Nephron progenitor cell (in vitro differentiated cells): ENCODE measurements around the gene ISG20L2.

Experiments used
- DNase-seq: peaks from one replicate; pipeline ENCODE4 v3.0.0; 2021
- H3K27ac Mint-ChIP-seq: 2 replicates; pipeline ENCODE4 v1.8.0; 2021; ENCODE audit warnings: mild to moderate bottlenecking, moderate library complexity, mixed read lengths
- H3K27me3 Mint-ChIP-seq: 2 replicates; pipeline ENCODE4 v1.8.0; 2021; ENCODE audit warnings: mild to moderate bottlenecking, low read depth, mixed read lengths; ENCODE audit not compliant: poor library complexity
- H3K36me3 Mint-ChIP-seq: 2 replicates; pipeline ENCODE4 v1.8.0; 2021; ENCODE audit warnings: low read depth, mixed read lengths
- H3K4me1 Mint-ChIP-seq: 2 replicates; pipeline ENCODE4 v1.8.0; 2021; ENCODE audit warnings: mixed read lengths
- H3K4me3 Mint-ChIP-seq: 2 replicates; pipeline ENCODE4 v1.8.0; 2021; ENCODE audit warnings: mild to moderate bottlenecking, moderate library complexity, mixed read lengths
- H3K9me3 Mint-ChIP-seq: 2 replicates; pipeline ENCODE4 v1.8.0; 2021; ENCODE audit warnings: mild to moderate bottlenecking, moderate library complexity, mixed read lengths
- CTCF ChIP-seq: fragments of 200-600 bp; sonication (generic); IDR thresholded peaks from 2 replicates; pipeline ENCODE4 v1.5.0; 2021; ENCODE audit warnings: antibody characterized with exemption

ISG20L2 gene

GRCh38 chr1:156750711-156751450 lies 22.3 kb upstream of the ISG20L2 start:
- Mint-ChIP-seq H3K4me1 (peaks cover 54% of the 10 kb centered on the region), H3K4me3 (peak overlapping the region; percentile 96), H3K27ac (peak overlapping the region; percentile 98), H3K36me3 (peaks cover 3% of the 10 kb centered on the region), H3K27me3 (no peaks in the 10 kb centered on the region), H3K9me3 (no peaks in the 10 kb centered on the region)
- no peak for TF ChIP-seq CTCF
- DNase-seq, result peak; percentile 61

- no peaks in the 10 kb centered on the region for H3K9me3 Mint-ChIP-seq
- H3K27ac Mint-ChIP-seq, result peak overlapping the region; percentile 98
- no peaks in the 10 kb centered on the region for H3K27me3 Mint-ChIP-seq
- peaks cover 61% of the 10 kb centered on the region for H3K4me1 Mint-ChIP-seq
- no peak for TF ChIP-seq CTCF
- peak overlapping the region; percentile 96 for H3K4me3 Mint-ChIP-seq
- DNase-seq, result no peak
- peaks cover 6% of the 10 kb centered on the region for H3K36me3 Mint-ChIP-seq
Measured at GRCh38 chr1:156750191-156750672, 21.7 kb upstream of the ISG20L2 start.

GRCh38 chr1:156749419-156750118 lies 21.0 kb upstream of the ISG20L2 start:
- DNase-seq, result no peak

GRCh38 chr1:156748670-156749418 lies 20.3 kb upstream of the ISG20L2 start:
- Mint-ChIP-seq H3K4me1 (peaks cover 64% of the 10 kb centered on the region), H3K36me3 (peaks cover 11% of the 10 kb centered on the region), H3K4me3 (peak overlapping the region; percentile 96), H3K27ac (peak overlapping the region; percentile 98), H3K9me3 (no peaks in the 10 kb centered on the region), H3K27me3 (no peaks in the 10 kb centered on the region)
- DNase-seq, result no peak
- no peak for TF ChIP-seq CTCF

More at GRCh38 chr1:156749419-156750118, 21.0 kb upstream of the ISG20L2 start:
- Mint-ChIP-seq H3K27ac (peak overlapping the region; percentile 98), H3K27me3 (no peaks in the 10 kb centered on the region), H3K4me1 (peaks cover 64% of the 10 kb centered on the region), H3K36me3 (peaks cover 6% of the 10 kb centered on the region), H3K9me3 (no peaks in the 10 kb centered on the region), H3K4me3 (peak overlapping the region; percentile 96)
- TF ChIP-seq CTCF, result no peak

GRCh38 chr1:156747742-156748669 lies 19.4 kb upstream of the ISG20L2 start:
- no peak for DNase-seq
- no peaks in the 10 kb centered on the region for H3K27me3 Mint-ChIP-seq
- TF ChIP-seq CTCF, result no peak
- H3K9me3 Mint-ChIP-seq, result no peaks in the 10 kb centered on the region
- peak overlapping the region; percentile 96 for H3K4me3 Mint-ChIP-seq
- peaks cover 16% of the 10 kb centered on the region for H3K36me3 Mint-ChIP-seq
- H3K27ac Mint-ChIP-seq, result peak overlapping the region; percentile 98
- H3K4me1 Mint-ChIP-seq, result peaks cover 65% of the 10 kb centered on the region
